ENCODE measurements around the gene IMMP2L. TPM values are rescaled to one million over a fixed set of nuclear protein-coding genes. Genes with fewer than 3 reads are reported as not detected.

Gene IMMP2L
- total RNA-seq, 1 donor from 2014 or later: 21.5 TPM

DNA sequence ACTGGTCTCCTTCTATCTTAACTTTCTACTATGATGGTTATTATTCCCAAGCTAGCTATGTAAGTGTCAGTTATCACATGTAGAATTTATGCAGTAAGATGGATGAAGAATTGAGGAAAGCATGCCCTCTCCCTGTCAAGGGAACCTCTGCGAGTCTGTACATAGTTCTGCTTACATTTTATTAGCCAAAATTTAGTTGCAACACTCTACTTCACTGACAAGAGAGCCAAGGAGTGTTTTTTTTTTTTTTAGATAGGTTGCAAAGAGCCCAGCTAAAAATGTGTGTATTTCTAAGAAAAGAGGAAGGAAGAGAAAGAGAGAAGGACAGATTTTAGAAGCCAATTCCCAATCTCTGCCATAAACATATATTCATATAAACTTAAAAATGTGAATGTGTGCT lies 829.1 kb downstream of the IMMP2L start:
- Histone ChIP-seq H3K27ac (no peak overlapping the region), H3K4me1 (no peaks in the 10 kb centered on the region), H3F3A (ENCODE audit: low read depth) (no peaks in the 10 kb centered on the region), H3K9ac (no peak overlapping the region), H3K9me3 (ENCODE audit: low read depth) (no peaks in the 10 kb centered on the region), H2AFZ (replicated peaks) (no peak overlapping the region), H3K4me3 (no peak overlapping the region), H3K27me3 (no peaks in the 10 kb centered on the region), H3K4me2 (no peak overlapping the region), H4K20me1 (ENCODE audit: low read depth) (no peaks in the 10 kb centered on the region), H3K79me2 (ENCODE audit: low read depth) (no peaks in the 10 kb centered on the region), H3K36me3 (no peaks in the 10 kb centered on the region)
- no peak overlapping the region for H3K4me3 Mint-ChIP-seq
- no peaks in the 10 kb centered on the region for H3K4me1 Mint-ChIP-seq
- TF ChIP-seq EZH2phosphoT487 (IDR thresholded peaks at IDR 0.05) (no peak), EZH2 (IDR thresholded peaks at IDR 0.05) (no peak)
- TF ChIP-seq, protein P1, sequence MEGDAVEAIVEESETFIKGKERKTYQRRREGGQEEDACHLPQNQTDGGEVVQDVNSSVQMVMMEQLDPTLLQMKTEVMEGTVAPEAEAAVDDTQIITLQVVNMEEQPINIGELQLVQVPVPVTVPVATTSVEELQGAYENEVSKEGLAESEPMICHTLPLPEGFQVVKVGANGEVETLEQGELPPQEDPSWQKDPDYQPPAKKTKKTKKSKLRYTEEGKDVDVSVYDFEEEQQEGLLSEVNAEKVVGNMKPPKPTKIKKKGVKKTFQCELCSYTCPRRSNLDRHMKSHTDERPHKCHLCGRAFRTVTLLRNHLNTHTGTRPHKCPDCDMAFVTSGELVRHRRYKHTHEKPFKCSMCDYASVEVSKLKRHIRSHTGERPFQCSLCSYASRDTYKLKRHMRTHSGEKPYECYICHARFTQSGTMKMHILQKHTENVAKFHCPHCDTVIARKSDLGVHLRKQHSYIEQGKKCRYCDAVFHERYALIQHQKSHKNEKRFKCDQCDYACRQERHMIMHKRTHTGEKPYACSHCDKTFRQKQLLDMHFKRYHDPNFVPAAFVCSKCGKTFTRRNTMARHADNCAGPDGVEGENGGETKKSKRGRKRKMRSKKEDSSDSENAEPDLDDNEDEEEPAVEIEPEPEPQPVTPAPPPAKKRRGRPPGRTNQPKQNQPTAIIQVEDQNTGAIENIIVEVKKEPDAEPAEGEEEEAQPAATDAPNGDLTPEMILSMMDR (IDR thresholded peaks at IDR 0.05): no peak
- peaks cover 3% of the 10 kb centered on the region for H3K9me3 Mint-ChIP-seq
- H3K27me3 Mint-ChIP-seq (ENCODE audit: insufficient read depth, low read depth): no peaks in the 10 kb centered on the region
- DNase-seq (ENCODE audit: low spot score): no peak
- no peak overlapping the region for H3K27ac Mint-ChIP-seq
- no peaks in the 10 kb centered on the region for H3K36me3 Mint-ChIP-seq

DNA sequence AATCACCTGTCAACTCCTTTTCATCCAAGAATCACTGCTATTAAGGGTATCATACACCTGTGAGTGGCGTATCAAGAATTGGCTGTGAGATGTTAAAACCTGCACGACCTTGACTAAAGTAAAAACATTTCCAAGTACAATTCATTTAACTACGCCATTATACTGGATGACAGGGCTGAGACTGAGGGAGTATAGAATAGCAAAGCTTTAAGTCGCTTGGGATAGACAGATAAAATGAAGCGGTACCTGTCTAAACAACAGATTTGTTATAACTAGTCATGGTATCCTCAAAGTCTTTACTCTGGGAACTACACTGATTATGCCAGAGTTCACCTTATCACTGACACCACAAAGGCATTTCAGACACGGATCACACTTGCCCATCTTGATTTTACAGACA lies 837.5 kb downstream of the IMMP2L start:
- no peaks in the 10 kb centered on the region for H3K79me2 ChIP-seq (ENCODE audit: low read depth)
- no peak overlapping the region for H3K4me2 ChIP-seq
- peaks cover 9% of the 10 kb centered on the region for H3K4me1 Mint-ChIP-seq
- no peak overlapping the region for H3K27ac Mint-ChIP-seq
- H3K27me3 Mint-ChIP-seq (ENCODE audit: insufficient read depth, low read depth): no peaks in the 10 kb centered on the region
- H3K9ac ChIP-seq: no peak overlapping the region
- no peaks in the 10 kb centered on the region for H3K36me3 ChIP-seq
- H4K20me1 ChIP-seq (ENCODE audit: low read depth): no peaks in the 10 kb centered on the region
- no peaks in the 10 kb centered on the region for H3K9me3 Mint-ChIP-seq
- no peak overlapping the region for H3K4me3 ChIP-seq
- no peak overlapping the region for H3K27ac ChIP-seq
- H3K4me1 ChIP-seq: peaks cover 3% of the 10 kb centered on the region
- DNase-seq (ENCODE audit: low spot score): no peak
- no peaks in the 10 kb centered on the region for H3K27me3 ChIP-seq
- H3K36me3 Mint-ChIP-seq: no peaks in the 10 kb centered on the region
- TF ChIP-seq EZH2phosphoT487 (IDR thresholded peaks at IDR 0.05) (no peak), EZH2 (IDR thresholded peaks at IDR 0.05) (no peak)
- TF ChIP-seq, protein P1 (IDR thresholded peaks at IDR 0.05): no peak
- H3K9me3 ChIP-seq (ENCODE audit: low read depth): no peaks in the 10 kb centered on the region
- H2AFZ ChIP-seq (replicated peaks): no peak overlapping the region
- no peaks in the 10 kb centered on the region for H3F3A ChIP-seq (ENCODE audit: low read depth)
- no peak overlapping the region for H3K4me3 Mint-ChIP-seq

- H3K36me3 ChIP-seq: no peaks in the 10 kb centered on the region
- H3K79me2 ChIP-seq (ENCODE audit: low read depth): no peaks in the 10 kb centered on the region
- H3K4me1 ChIP-seq: peaks cover 3% of the 10 kb centered on the region
- H3K4me2 ChIP-seq: no peak overlapping the region
- H3K4me3 ChIP-seq: no peak overlapping the region
- Mint-ChIP-seq H3K36me3 (no peaks in the 10 kb centered on the region), H3K4me1 (peaks cover 9% of the 10 kb centered on the region), H3K27ac (no peak overlapping the region), H3K4me3 (no peak overlapping the region), H3K27me3 (ENCODE audit: insufficient read depth, low read depth) (no peaks in the 10 kb centered on the region), H3K9me3 (no peaks in the 10 kb centered on the region)
- H3K27me3 ChIP-seq: no peaks in the 10 kb centered on the region
- no peaks in the 10 kb centered on the region for H4K20me1 ChIP-seq (ENCODE audit: low read depth)
- TF ChIP-seq EZH2phosphoT487 (IDR thresholded peaks at IDR 0.05) (no peak), EZH2 (IDR thresholded peaks at IDR 0.05) (no peak)
- TF ChIP-seq, protein P1 (IDR thresholded peaks at IDR 0.05): no peak
- H2AFZ ChIP-seq (replicated peaks): no peak overlapping the region
- no peak overlapping the region for H3K9ac ChIP-seq
- H3K27ac ChIP-seq: no peak overlapping the region
- DNase-seq (ENCODE audit: low spot score): no peak
- no peaks in the 10 kb centered on the region for H3F3A ChIP-seq (ENCODE audit: low read depth)
- H3K9me3 ChIP-seq (ENCODE audit: low read depth): no peaks in the 10 kb centered on the region
These were observed 840.9 kb downstream of the IMMP2L start for GRCh38 chr7:110721395-110721794.
